GM20431 (cell line): ENCODE data around the gene DPP3.
"Not testable (repeated sequence)": the region's sequence is repeated elsewhere in the genome, so short reads cannot be mapped to it uniquely, and the experiment has no call there.

Source experiments
- in situ Hi-C: fragments of 300-500 bp; cut with MseI, MboI; formaldehyde crosslinking; loops from one replicate; pipeline ENCODE4 v1.15.0; 2020; ENCODE audit warnings: low sequenced_read_pairs; ENCODE audit not compliant: unreplicated experiment

The DPP3 gene

GRCh38 chr11:66529069-66529468 lies 48.8 kb downstream of the DPP3 start:
- in situ Hi-C loops: no loop called here

- in situ Hi-C loops: no loop called here
These were observed 49.4 kb downstream of the DPP3 start for GRCh38 chr11:66529655-66530054.

GRCh38 chr11:66530927-66531709 lies 50.9 kb downstream of the DPP3 start:
- in situ Hi-C loops: no loop called here

- in situ Hi-C loops: no loop called here
These were observed 51.6 kb downstream of the DPP3 start for GRCh38 chr11:66531841-66532240.

- in situ Hi-C loops: no loop called here
These were observed 52.5 kb downstream of the DPP3 start for GRCh38 chr11:66532784-66533183.

- in situ Hi-C loops: no loop called here
These were observed 59.1 kb downstream of the DPP3 start for GRCh38 chr11:66539170-66539869.

- in situ Hi-C loops: no loop called here
These were observed 59.6 kb downstream of the DPP3 start for GRCh38 chr11:66539870-66540213.

GRCh38 chr11:66540598-66540997 lies 60.4 kb downstream of the DPP3 start:
- in situ Hi-C loops: not testable (repeated sequence)

GRCh38 chr11:66541892-66542291 lies 61.7 kb downstream of the DPP3 start:
- in situ Hi-C loops: no loop called here

GRCh38 chr11:66542362-66542761 lies 62.1 kb downstream of the DPP3 start:
- in situ Hi-C loops: no loop called here

- in situ Hi-C loops: no loop called here
These were observed 63.3 kb downstream of the DPP3 start for GRCh38 chr11:66543263-66544107.

- in situ Hi-C loops: not testable (repeated sequence)
These were observed 64.7 kb downstream of the DPP3 start for GRCh38 chr11:66544952-66545351.

GRCh38 chr11:66545701-66546367 lies 65.6 kb downstream of the DPP3 start, which contains the start of gene ZDHHC24:
Gene ZDHHC24, minus strand, starts transcription at chr11:66546048. Its CDS starts 45 bp downstream, at chr11:66546003.
- in situ Hi-C loops: no loop called here

- in situ Hi-C loops: no loop called here
These were observed 66.2 kb downstream of the DPP3 start, which contains the start of gene ACTN3 for GRCh38 chr11:66546368-66546965. Gene ACTN3, plus strand, starts transcription at chr11:66546903. Its CDS starts 35 bp downstream, at chr11:66546938.

- in situ Hi-C loops: no loop called here
These were observed 66.9 kb downstream of the DPP3 start for GRCh38 chr11:66546966-66547661.

GRCh38 chr11:66547662-66548009 lies 67.4 kb downstream of the DPP3 start:
- in situ Hi-C loops: no loop called here

GRCh38 chr11:66548041-66548440 lies 67.8 kb downstream of the DPP3 start:
- in situ Hi-C loops: no loop called here

- in situ Hi-C loops: no loop called here
These were observed 68.8 kb downstream of the DPP3 start for GRCh38 chr11:66548774-66549630.
